ENCODE data around the gene GRAP. TPM values are rescaled to one million over a fixed set of nuclear protein-coding genes. Genes with fewer than 3 reads are reported as not detected.
"Not testable (repeated sequence)": the region's sequence is repeated elsewhere in the genome, so short reads cannot be mapped to it uniquely, and the experiment has no call there.

Gene GRAP
- 1.8 TPM for total RNA-seq

GRCh38 chr17:19046782-19047375 lies at the start of gene GRAP:
Gene GRAP (minus strand): TSS chr17:19046957. CDS start chr17:19046926, 31 bp downstream.
- H3K4me3 ChIP-seq; H3K4me1 ChIP-seq; H3K27me3 ChIP-seq; intact Hi-C loops (cut with DNase I); H3K36me3 ChIP-seq; H3K9me3 ChIP-seq; H3K27ac ChIP-seq; DNase-seq (ENCODE audit: low spot score in 2 of 2): not testable (repeated sequence)

- H3K4me3 ChIP-seq; H3K36me3 ChIP-seq; intact Hi-C loops (cut with DNase I); H3K9me3 ChIP-seq; H3K4me1 ChIP-seq; H3K27me3 ChIP-seq: not testable (repeated sequence)
- peak overlapping the region; percentile 64 to 86 for H3K27ac ChIP-seq
- DNase-seq (ENCODE audit: low spot score in 2 of 2), result peak; percentile 6 to 60
Observed at GRCh38 chr17:19093684-19094438, 47.1 kb upstream of the GRAP start.

GRCh38 chr17:19092737-19093683 lies 46.3 kb upstream of the GRAP start:
- H3K36me3 ChIP-seq; H3K4me3 ChIP-seq; H3K4me1 ChIP-seq; H3K27me3 ChIP-seq; H3K9me3 ChIP-seq; intact Hi-C loops (cut with DNase I): not testable (repeated sequence)
- DNase-seq (ENCODE audit: low spot score in 2 of 2), result peak; percentile 16 to 77
- H3K27ac ChIP-seq, result peak overlapping the region; percentile 64 to 86

GRCh38 chr17:19090058-19090772 lies 43.5 kb upstream of the GRAP start:
- H3K4me3 ChIP-seq; H3K36me3 ChIP-seq; H3K9me3 ChIP-seq; H3K27me3 ChIP-seq; H3K4me1 ChIP-seq; H3K27ac ChIP-seq; DNase-seq (ENCODE audit: low spot score in 2 of 2); intact Hi-C loops (cut with DNase I): not testable (repeated sequence)

- peak in 1 of 2 donors; percentile 49 for DNase-seq (ENCODE audit: low spot score in 2 of 2)
- H3K9me3 ChIP-seq; H3K36me3 ChIP-seq; H3K4me3 ChIP-seq; H3K4me1 ChIP-seq; intact Hi-C loops (cut with DNase I); H3K27ac ChIP-seq; H3K27me3 ChIP-seq: not testable (repeated sequence)
Observed at GRCh38 chr17:19088804-19089685, 42.3 kb upstream of the GRAP start.

GRCh38 chr17:19077386-19077785 lies 30.6 kb upstream of the GRAP start:
- H3K27me3 ChIP-seq; H3K4me3 ChIP-seq; intact Hi-C loops (cut with DNase I); H3K27ac ChIP-seq; H3K4me1 ChIP-seq; H3K36me3 ChIP-seq; H3K9me3 ChIP-seq; DNase-seq (ENCODE audit: low spot score in 2 of 2): not testable (repeated sequence)

- H3K27me3 ChIP-seq; intact Hi-C loops (cut with DNase I); H3K36me3 ChIP-seq; DNase-seq (ENCODE audit: low spot score in 2 of 2); H3K4me1 ChIP-seq; H3K4me3 ChIP-seq; H3K27ac ChIP-seq; H3K9me3 ChIP-seq: not testable (repeated sequence)
Observed at GRCh38 chr17:19076398-19077192, 29.8 kb upstream of the GRAP start.

- intact Hi-C loops (cut with DNase I); H3K27ac ChIP-seq; H3K4me1 ChIP-seq; DNase-seq (ENCODE audit: low spot score in 2 of 2); H3K9me3 ChIP-seq; H3K36me3 ChIP-seq; H3K4me3 ChIP-seq; H3K27me3 ChIP-seq: not testable (repeated sequence)
Observed at GRCh38 chr17:19070318-19071168, 23.8 kb upstream of the GRAP start.

GRCh38 chr17:19064378-19064777 lies 17.6 kb upstream of the GRAP start:
- H3K4me1 ChIP-seq; H3K27me3 ChIP-seq; H3K36me3 ChIP-seq; H3K9me3 ChIP-seq; intact Hi-C loops (cut with DNase I): not testable (repeated sequence)
- peak in 1 of 2 donors; percentile 63 for DNase-seq (ENCODE audit: low spot score in 2 of 2)
- Histone ChIP-seq H3K4me3 (peak overlapping the region in 1 of 2 donors; percentile 58), H3K27ac (peak overlapping the region in 1 of 2 donors; percentile 45)

GRCh38 chr17:19063326-19063956 lies 16.7 kb upstream of the GRAP start:
- peak in 1 of 2 donors; percentile 77 for DNase-seq (ENCODE audit: low spot score in 2 of 2)
- H3K4me3 ChIP-seq; H3K27ac ChIP-seq; H3K9me3 ChIP-seq; H3K27me3 ChIP-seq; H3K4me1 ChIP-seq; H3K36me3 ChIP-seq; intact Hi-C loops (cut with DNase I): not testable (repeated sequence)

- H3K9me3 ChIP-seq; H3K4me3 ChIP-seq; H3K36me3 ChIP-seq; H3K27ac ChIP-seq; H3K27me3 ChIP-seq; H3K4me1 ChIP-seq; DNase-seq (ENCODE audit: low spot score in 2 of 2); intact Hi-C loops (cut with DNase I): not testable (repeated sequence)
Observed at GRCh38 chr17:19062718-19063325, 16.1 kb upstream of the GRAP start.

All from ascending aorta (tissue), 2 donors.